PC-9 (cell line): Measurements from ENCODE around the gene TMEFF2. TPM values are rescaled to one million over a fixed set of nuclear protein-coding genes. Genes with fewer than 3 reads are reported as not detected.

Experiments used
- BruUV-seq: library from RNA; stranded (reverse); fragments of 400-500 nt; replicated peaks from 2 replicates; lab custom pipeline; 2021; lab: Mats Ljungman, UMichigan
- CTCF ChIA-PET: fragments of 300-600 bp; sonication (Branson Sonifier 250); formaldehyde crosslinking; loops from one replicate; lab custom pipeline; 2022; ENCODE audit warnings: antibody characterized with exemption; lab: Charles Lee
- POLR2A ChIA-PET: fragments of 300-600 bp; sonication (Branson Sonifier 250); formaldehyde crosslinking; loops from one replicate; lab custom pipeline; 2022; ENCODE audit warnings: antibody characterized with exemption; ENCODE audit not compliant: unreplicated experiment; lab: Charles Lee
- DNase-seq, 2 experiments: peaks; one replicate each; pipeline versions ENCODE4 v3.0.0 to v3.0.0-alpha.2; 2015 to 2022; ENCODE audit warnings: mixed read lengths in 1 of 2
- H2AFZ ChIP-seq: fragments of 200-600 bp; sonication (generic); 2 replicates; pipeline ENCODE4 v1.8.1; 2017; ENCODE audit warnings: antibody characterized with exemption
- H3F3A ChIP-seq: fragments of 200-600 bp; sonication (generic); 2 replicates; pipeline ENCODE4 v1.8.1; 2017; ENCODE audit warnings: antibody characterized with exemption, mild to moderate bottlenecking, low read depth; ENCODE audit not compliant: insufficient read depth
- H3K27ac ChIP-seq: fragments of 200-600 bp; sonication (generic); 2 replicates; pipeline ENCODE4 v1.6.1; 2016; ENCODE audit warnings: mixed run types
- H3K27me3 ChIP-seq: fragments of 200-600 bp; sonication (generic); 2 replicates; pipeline ENCODE4 v1.6.1; 2016; ENCODE audit warnings: low read depth, mixed run types; ENCODE audit not compliant: insufficient read depth
- H3K36me3 ChIP-seq: fragments of 200-600 bp; sonication (generic); 2 replicates; pipeline ENCODE4 v1.6.1; 2016; ENCODE audit warnings: low read depth, mixed run types
- H3K4me1 ChIP-seq: fragments of 200-600 bp; sonication (generic); replicated peaks from 2 replicates; pipeline ENCODE4 v1.6.1; 2016; ENCODE audit warnings: mixed run types; ENCODE audit not compliant: insufficient read depth
- H3K4me2 ChIP-seq: fragments of 200-600 bp; sonication (generic); 2 replicates; pipeline ENCODE4 v1.6.1; 2017; ENCODE audit warnings: mixed run types
- H3K4me3 ChIP-seq: fragments of 200-600 bp; sonication (generic); 2 replicates; pipeline ENCODE4 v1.6.1; 2016; ENCODE audit warnings: mixed run types
- H3K79me2 ChIP-seq: fragments of 200-600 bp; sonication (generic); 2 replicates; pipeline ENCODE4 v1.6.1; 2017; ENCODE audit warnings: low read depth, mixed run types
- H3K9me2 ChIP-seq: fragments of 200-600 bp; sonication (generic); 2 replicates; pipeline ENCODE4 v1.8.1; 2017; ENCODE audit warnings: mild to moderate bottlenecking; ENCODE audit not compliant: insufficient read depth
- H3K9me3 ChIP-seq: fragments of 200-600 bp; sonication (generic); 2 replicates; pipeline ENCODE4 v1.8.1; 2016; ENCODE audit warnings: low read depth; ENCODE audit not compliant: insufficient read depth
- H4K20me1 ChIP-seq: fragments of 200-600 bp; sonication (generic); 2 replicates; pipeline ENCODE4 v1.8.1; 2017; ENCODE audit not compliant: insufficient read depth
- EZH2 ChIP-seq: fragments of 200-600 bp; sonication (generic); IDR thresholded peaks from 2 replicates; pipeline ENCODE4 v1.8.0; 2017; ENCODE audit warnings: antibody characterized with exemption, low read depth
- intact Hi-C: fragments of 100-400 bp; cut with micrococcal nuclease; formaldehyde crosslinking; loops from one replicate; pipeline ENCODE4 v1.10.0; 2022; ENCODE audit not compliant: unreplicated experiment
- total RNA-seq: library from RNA; stranded (reverse); gene quantifications from 2 replicates; pipeline ENCODE4 v1.2.3, GENCODE V29; 2021
- TF ChIP-seq, protein P1 (sequence below): fragments of 200-600 bp; sonication (generic); conservative IDR thresholded peaks from 2 replicates; pipeline ENCODE4 v1.6.1; 2017; ENCODE audit warnings: mixed run types, antibody characterized with exemption, mild to moderate bottlenecking, moderate library complexity

Gene TMEFF2
- total RNA-seq, 1 experiment from 2014 or later, result not detected

GRCh38 chr2:192126426-192126825 is 68.3 kb downstream of the TMEFF2 start:
- no peaks in the 10 kb centered on the region for H3K9me2 ChIP-seq
- POLR2A ChIA-PET, result no interaction called here
- no peak for DNase-seq
- no peak overlapping the region for H2AFZ ChIP-seq
- no peak overlapping the region for H3K27ac ChIP-seq
- H3F3A ChIP-seq, result no peaks in the 10 kb centered on the region
- H3K9me3 ChIP-seq, result no peaks in the 10 kb centered on the region
- no peak overlapping the region for H3K4me3 ChIP-seq
- CTCF ChIA-PET, result no interaction called here
- no peaks in the 10 kb centered on the region for H3K79me2 ChIP-seq
- no peaks in the 10 kb centered on the region for H4K20me1 ChIP-seq
- H3K4me2 ChIP-seq, result no peak overlapping the region
- BruUV-seq, result no TSS peak
- H3K27me3 ChIP-seq, result no peaks in the 10 kb centered on the region
- TF ChIP-seq, protein P1, sequence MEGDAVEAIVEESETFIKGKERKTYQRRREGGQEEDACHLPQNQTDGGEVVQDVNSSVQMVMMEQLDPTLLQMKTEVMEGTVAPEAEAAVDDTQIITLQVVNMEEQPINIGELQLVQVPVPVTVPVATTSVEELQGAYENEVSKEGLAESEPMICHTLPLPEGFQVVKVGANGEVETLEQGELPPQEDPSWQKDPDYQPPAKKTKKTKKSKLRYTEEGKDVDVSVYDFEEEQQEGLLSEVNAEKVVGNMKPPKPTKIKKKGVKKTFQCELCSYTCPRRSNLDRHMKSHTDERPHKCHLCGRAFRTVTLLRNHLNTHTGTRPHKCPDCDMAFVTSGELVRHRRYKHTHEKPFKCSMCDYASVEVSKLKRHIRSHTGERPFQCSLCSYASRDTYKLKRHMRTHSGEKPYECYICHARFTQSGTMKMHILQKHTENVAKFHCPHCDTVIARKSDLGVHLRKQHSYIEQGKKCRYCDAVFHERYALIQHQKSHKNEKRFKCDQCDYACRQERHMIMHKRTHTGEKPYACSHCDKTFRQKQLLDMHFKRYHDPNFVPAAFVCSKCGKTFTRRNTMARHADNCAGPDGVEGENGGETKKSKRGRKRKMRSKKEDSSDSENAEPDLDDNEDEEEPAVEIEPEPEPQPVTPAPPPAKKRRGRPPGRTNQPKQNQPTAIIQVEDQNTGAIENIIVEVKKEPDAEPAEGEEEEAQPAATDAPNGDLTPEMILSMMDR, result no peak
- no peak for TF ChIP-seq EZH2
- intact Hi-C loops, result no loop called here
- no peaks in the 10 kb centered on the region for H3K4me1 ChIP-seq
- H3K36me3 ChIP-seq, result no peaks in the 10 kb centered on the region

- no peaks in the 10 kb centered on the region for H3K9me2 ChIP-seq
- CTCF ChIA-PET, result no interaction called here
Measured at GRCh38 chr2:192124571-192124970, 70.2 kb downstream of the TMEFF2 start.

GRCh38 chr2:192123847-192124246 is 70.9 kb downstream of the TMEFF2 start:
- no TSS peak for BruUV-seq
- no peak overlapping the region for H3K27ac ChIP-seq
- no peaks in the 10 kb centered on the region for H3K36me3 ChIP-seq
- H3K4me2 ChIP-seq, result no peak overlapping the region
- no peaks in the 10 kb centered on the region for H3K27me3 ChIP-seq
- H4K20me1 ChIP-seq, result no peaks in the 10 kb centered on the region
- H3F3A ChIP-seq, result no peaks in the 10 kb centered on the region
- TF ChIP-seq EZH2, result no peak
- no peaks in the 10 kb centered on the region for H3K9me2 ChIP-seq
- DNase-seq, result no peak
- POLR2A ChIA-PET, result no interaction called here
- peak overlapping the region; percentile 33; the same call in 1 of the 2 replicates for H2AFZ ChIP-seq
- no peaks in the 10 kb centered on the region for H3K4me1 ChIP-seq
- no peaks in the 10 kb centered on the region for H3K79me2 ChIP-seq
- no peaks in the 10 kb centered on the region for H3K9me3 ChIP-seq
- CTCF ChIA-PET, result no interaction called here
- intact Hi-C loops, result no loop called here
- H3K4me3 ChIP-seq, result no peak overlapping the region

More at GRCh38 chr2:192124571-192124970, 70.2 kb downstream of the TMEFF2 start:
- H3F3A ChIP-seq, result no peaks in the 10 kb centered on the region
- H3K79me2 ChIP-seq, result no peaks in the 10 kb centered on the region
- H3K9me3 ChIP-seq, result no peaks in the 10 kb centered on the region
- H3K4me2 ChIP-seq, result no peak overlapping the region
- no TSS peak for BruUV-seq
- H3K36me3 ChIP-seq, result no peaks in the 10 kb centered on the region
- no peak overlapping the region for H3K4me3 ChIP-seq
- H3K27me3 ChIP-seq, result no peaks in the 10 kb centered on the region
- TF ChIP-seq EZH2, result no peak
- TF ChIP-seq, protein P1, result no peak
- POLR2A ChIA-PET, result no interaction called here
- H4K20me1 ChIP-seq, result no peaks in the 10 kb centered on the region
- no peaks in the 10 kb centered on the region for H3K4me1 ChIP-seq
- intact Hi-C loops, result no loop called here
- DNase-seq, result no peak
- no peak overlapping the region for H3K27ac ChIP-seq
- peak overlapping the region; percentile 33; the same call in 1 of the 2 replicates for H2AFZ ChIP-seq

- TF ChIP-seq, protein P1, result no peak
- no peak for TF ChIP-seq EZH2
- ChIA-PET POLR2A (no interaction called here), CTCF (no interaction called here)
- Histone ChIP-seq H2AFZ (no peak overlapping the region), H3K4me1 (no peaks in the 10 kb centered on the region), H3K4me2 (no peak overlapping the region), H3K27ac (no peak overlapping the region), H3K27me3 (no peaks in the 10 kb centered on the region), H4K20me1 (no peaks in the 10 kb centered on the region), H3K36me3 (no peaks in the 10 kb centered on the region), H3F3A (no peaks in the 10 kb centered on the region), H3K79me2 (no peaks in the 10 kb centered on the region), H3K4me3 (no peak overlapping the region), H3K9me2 (no peaks in the 10 kb centered on the region), H3K9me3 (no peaks in the 10 kb centered on the region)
- DNase-seq, result no peak
- BruUV-seq, result no TSS peak
- intact Hi-C loops, result no loop called here
Measured at GRCh38 chr2:192122946-192123345, 71.8 kb downstream of the TMEFF2 start.
